Panc1 (cell line): ENCODE data around the gene TNIK. TPM values are rescaled to one million over a fixed set of nuclear protein-coding genes. Genes with fewer than 3 reads are reported as not detected.

Experiments used
- ATAC-seq: fragments of 200-7000 bp; cut with Tn5 transposase; 2 replicates; pipeline ENCODE4 v1.9.1; 2020; ENCODE audit warnings: mild to moderate bottlenecking, moderate library complexity
- BruUV-seq: library from RNA; stranded (reverse); fragments of 400-500 nt; replicated peaks from 2 replicates; lab custom pipeline; 2021; lab: Mats Ljungman, UMichigan
- CTCF ChIA-PET: fragments of 300-600 bp; sonication (Branson Sonifier 250); formaldehyde crosslinking; loops from one replicate; lab custom pipeline; 2022; ENCODE audit warnings: antibody characterized with exemption; lab: Charles Lee
- POLR2A ChIA-PET: fragments of 300-600 bp; sonication (Branson Sonifier 250); formaldehyde crosslinking; loops from one replicate; lab custom pipeline; 2022; ENCODE audit warnings: antibody characterized with exemption; lab: Charles Lee
- DNase-seq: peaks from one replicate; pipeline ENCODE4 v3.0.0-alpha.2; 2010; ENCODE audit warnings: low read depth, low spot score
- H3K27ac ChIP-seq: 2 replicates; pipeline ENCODE4 v1.5.1; 2011; ENCODE audit warnings: mild to moderate bottlenecking, low read length, inconsistent platforms
- H3K27me3 ChIP-seq: fragments of 200-500 bp; sonication (Bioruptor generic); 2 replicates; pipeline ENCODE4 v1.6.0; 2014; ENCODE audit warnings: low read length, inconsistent platforms; ENCODE audit not compliant: control insufficient read depth, insufficient read depth
- H3K36me3 ChIP-seq: fragments of 200-500 bp; sonication (Bioruptor generic); 2 replicates; pipeline ENCODE4 v1.5.1; 2014; ENCODE audit warnings: inconsistent platforms, mild to moderate bottlenecking, low read length, moderate library complexity; ENCODE audit not compliant: control insufficient read depth, insufficient read depth
- H3K4me1 ChIP-seq: 2 replicates; pipeline ENCODE4 v1.5.1; 2011; ENCODE audit warnings: inconsistent platforms, mild to moderate bottlenecking, low read length, moderate library complexity; ENCODE audit not compliant: control insufficient read depth, insufficient read depth
- H3K4me3 ChIP-seq, 2 experiments: 2 replicates each; pipeline ENCODE4 v1.5.1; 2011 to 2012; ENCODE audit warnings: low read depth in 2 of 2, low read length in 2 of 2, mild to moderate bottlenecking in 2 of 2, inconsistent platforms in 1 of 2, moderate library complexity in 1 of 2
- H3K9me3 ChIP-seq: fragments of 200-500 bp; sonication (Bioruptor generic); 2 replicates; pipeline ENCODE4 v1.5.1; 2014; ENCODE audit warnings: low read depth, mild to moderate bottlenecking, inconsistent platforms, low read length, moderate library complexity; ENCODE audit not compliant: control insufficient read depth, insufficient read depth
- CTCF ChIP-seq: fragments of 450-650 bp; IDR thresholded peaks from 2 replicates; pipeline ENCODE4 v1.5.1; 2017; ENCODE audit warnings: mild to moderate bottlenecking
- POLR2AphosphoS5 ChIP-seq: IDR thresholded peaks from 2 replicates; pipeline ENCODE4 v1.6.1; 2012; ENCODE audit warnings: mild to moderate bottlenecking, low read depth, low read length, moderate library complexity
- REST ChIP-seq, 2 experiments: IDR thresholded peaks; 2 replicates each; pipeline ENCODE4 v1.6.1; 2011 to 2012; ENCODE audit warnings: low read depth in 2 of 2, control low read depth in 1 of 2, low read length in 1 of 2, mild to moderate bottlenecking in 1 of 2, moderate library complexity in 1 of 2; ENCODE audit not compliant: insufficient read depth in 1 of 2
- SIN3A ChIP-seq: IDR thresholded peaks from 2 replicates; pipeline ENCODE4 v1.6.1; 2012; ENCODE audit warnings: low read depth, mild to moderate bottlenecking, low read length, moderate library complexity, borderline replicate concordance; ENCODE audit not compliant: insufficient read depth
- TCF7L2 ChIP-seq: IDR thresholded peaks from 2 replicates; pipeline ENCODE4 v1.6.1; 2011; ENCODE audit warnings: mild to moderate bottlenecking, low read depth, low read length, inconsistent platforms
- in situ Hi-C: cut with HindIII; loops from 2 replicates; pipeline ENCODE4 v1.10.0; 2016; ENCODE audit warnings: low sequenced_read_pairs, low pct_unique_long_range_greater_than_20kb
- intact Hi-C: fragments of 100-400 bp; cut with micrococcal nuclease; formaldehyde crosslinking; loops from one replicate; pipeline ENCODE4 v1.10.0; 2022; ENCODE audit not compliant: unreplicated experiment
- total RNA-seq: library from RNA; stranded (reverse); gene quantifications from one replicate; pipeline ENCODE4 v1.2.1, GENCODE V29; 2021; ENCODE audit not compliant: unreplicated experiment

Gene TNIK
- total RNA-seq, 1 experiment from 2014 or later = 1.9 TPM

- Histone ChIP-seq H3K4me3 (no peak overlapping the region), H3K36me3 (no peaks in the 10 kb centered on the region), H3K4me1 (no peaks in the 10 kb centered on the region), H3K27me3 (no peaks in the 10 kb centered on the region), H3K27ac (no peak overlapping the region), H3K9me3 (no peaks in the 10 kb centered on the region)
- intact Hi-C loops (no loop called here), in situ Hi-C loops (no loop called here)
- BruUV-seq = no TSS peak
- ChIA-PET POLR2A (no interaction called here), CTCF (no interaction called here)
- no peak for TF ChIP-seq POLR2AphosphoS5
- no peak for TF ChIP-seq TCF7L2
- TF ChIP-seq CTCF = no peak
- TF ChIP-seq REST (IDR thresholded peaks at IDR 0.05; ENCODE audit: insufficient read depth in 1 of 2, low read depth in 2 of 2, low read length in 1 of 2) = no peak
- TF ChIP-seq SIN3A = no peak
- no peak for DNase-seq
- ATAC-seq = no peak
Observed at GRCh38 chr3:171150945-171151344, 309.3 kb downstream of the TNIK start.

GRCh38 chr3:171149526-171150116, 310.6 kb downstream of the TNIK start:
- TF ChIP-seq TCF7L2 (no peak), SIN3A (no peak), CTCF (no peak), REST (IDR thresholded peaks at IDR 0.05; ENCODE audit: insufficient read depth in 1 of 2, low read depth in 2 of 2, low read length in 1 of 2) (no peak), POLR2AphosphoS5 (no peak)
- no peak for DNase-seq
- Histone ChIP-seq H3K27ac (no peak overlapping the region), H3K36me3 (no peaks in the 10 kb centered on the region), H3K9me3 (no peaks in the 10 kb centered on the region), H3K4me3 (no peak overlapping the region), H3K27me3 (no peaks in the 10 kb centered on the region), H3K4me1 (no peaks in the 10 kb centered on the region)
- ATAC-seq = no peak
- ChIA-PET POLR2A (no interaction called here), CTCF (no interaction called here)
- no TSS peak for BruUV-seq
- in situ Hi-C loops (no loop called here), intact Hi-C loops (no loop called here)
